ENCODE results near the gene KRTAP12-4. TPM values are rescaled to one million over a fixed set of nuclear protein-coding genes. Genes with fewer than 3 reads are reported as not detected.
A peak's percentile ranks its signal among the peaks of the same experiment; 100 is the strongest.

Gene KRTAP12-4
- total RNA-seq, 1 donor = not detected

DNA sequence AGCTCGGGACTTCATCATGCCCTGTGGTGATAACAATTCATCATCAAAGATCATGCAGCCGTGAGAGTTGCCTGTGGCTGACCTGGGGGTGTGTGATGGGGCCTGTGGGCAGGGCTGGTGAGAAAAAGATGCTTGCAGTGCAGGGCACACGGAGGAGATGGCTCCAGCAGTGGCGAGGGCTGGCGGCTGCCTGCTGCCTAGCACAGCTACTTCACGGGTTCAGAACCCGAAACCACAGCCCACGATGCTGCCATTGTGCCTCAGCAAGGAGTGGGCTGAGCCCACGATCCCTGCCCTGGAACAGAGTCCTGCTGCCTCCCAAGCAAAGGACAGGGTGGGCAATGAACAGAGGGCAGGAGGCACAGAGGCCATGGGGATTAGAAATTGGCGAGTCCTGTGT, 28.2 kb downstream of the KRTAP12-4 start:
- TF ChIP-seq, protein P1, sequence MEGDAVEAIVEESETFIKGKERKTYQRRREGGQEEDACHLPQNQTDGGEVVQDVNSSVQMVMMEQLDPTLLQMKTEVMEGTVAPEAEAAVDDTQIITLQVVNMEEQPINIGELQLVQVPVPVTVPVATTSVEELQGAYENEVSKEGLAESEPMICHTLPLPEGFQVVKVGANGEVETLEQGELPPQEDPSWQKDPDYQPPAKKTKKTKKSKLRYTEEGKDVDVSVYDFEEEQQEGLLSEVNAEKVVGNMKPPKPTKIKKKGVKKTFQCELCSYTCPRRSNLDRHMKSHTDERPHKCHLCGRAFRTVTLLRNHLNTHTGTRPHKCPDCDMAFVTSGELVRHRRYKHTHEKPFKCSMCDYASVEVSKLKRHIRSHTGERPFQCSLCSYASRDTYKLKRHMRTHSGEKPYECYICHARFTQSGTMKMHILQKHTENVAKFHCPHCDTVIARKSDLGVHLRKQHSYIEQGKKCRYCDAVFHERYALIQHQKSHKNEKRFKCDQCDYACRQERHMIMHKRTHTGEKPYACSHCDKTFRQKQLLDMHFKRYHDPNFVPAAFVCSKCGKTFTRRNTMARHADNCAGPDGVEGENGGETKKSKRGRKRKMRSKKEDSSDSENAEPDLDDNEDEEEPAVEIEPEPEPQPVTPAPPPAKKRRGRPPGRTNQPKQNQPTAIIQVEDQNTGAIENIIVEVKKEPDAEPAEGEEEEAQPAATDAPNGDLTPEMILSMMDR (IDR thresholded peaks at IDR 0.05; ENCODE audit: insufficient read depth, low read length) = no peak
- H3K4me3 ChIP-seq (ENCODE audit: low read depth, low read length) = no peak overlapping the region
- no peak for DNase-seq (ENCODE audit: low read depth)

DNA sequence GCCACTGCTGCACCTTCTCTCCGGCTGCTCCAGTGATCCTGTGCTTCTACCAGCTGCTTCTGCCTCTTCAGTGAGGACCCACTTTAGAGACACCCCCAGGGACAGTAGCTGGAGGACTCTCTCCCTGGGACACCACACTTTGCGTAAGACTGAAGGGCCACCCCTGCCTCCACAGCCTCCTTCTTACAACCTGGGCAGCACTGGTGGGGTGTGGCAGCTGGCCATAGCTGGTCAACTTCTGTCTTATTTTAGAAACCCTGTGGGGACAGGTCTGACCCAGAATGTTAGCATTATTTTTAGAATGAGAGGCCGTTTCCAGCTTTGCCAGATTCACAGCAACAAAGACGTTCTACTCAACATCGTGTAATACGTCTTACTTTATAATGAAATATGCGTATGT, 28.7 kb downstream of the KRTAP12-4 start:
- H3K4me3 ChIP-seq (ENCODE audit: low read depth, low read length) = no peak overlapping the region
- TF ChIP-seq, protein P1 (IDR thresholded peaks at IDR 0.05; ENCODE audit: insufficient read depth, low read length) = no peak
- DNase-seq (ENCODE audit: low read depth) = no peak

DNA sequence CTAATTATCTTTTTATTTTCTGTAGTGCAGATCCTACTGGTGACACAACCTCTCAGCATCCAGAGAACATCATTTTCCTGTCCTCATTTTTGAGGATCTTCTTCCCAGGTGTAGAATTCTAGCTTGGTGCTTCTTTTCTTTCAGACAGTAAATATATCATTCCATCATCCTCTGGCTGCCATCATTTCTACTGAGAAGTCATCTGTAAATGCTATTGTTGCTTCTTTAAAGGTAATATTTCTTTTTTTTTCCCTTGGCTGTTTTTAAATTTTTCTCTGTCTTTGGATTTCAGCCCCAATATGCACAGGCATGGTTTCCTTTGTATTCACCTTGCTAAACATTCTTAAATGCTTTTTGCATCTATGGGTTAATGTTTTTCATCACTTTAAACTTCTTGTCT, 30.9 kb downstream of the KRTAP12-4 start:
- DNase-seq (ENCODE audit: low read depth) = no peak
- no peak overlapping the region for H3K4me3 ChIP-seq (ENCODE audit: low read depth, low read length)
- TF ChIP-seq, protein P1 (IDR thresholded peaks at IDR 0.05; ENCODE audit: insufficient read depth, low read length) = no peak

DNA sequence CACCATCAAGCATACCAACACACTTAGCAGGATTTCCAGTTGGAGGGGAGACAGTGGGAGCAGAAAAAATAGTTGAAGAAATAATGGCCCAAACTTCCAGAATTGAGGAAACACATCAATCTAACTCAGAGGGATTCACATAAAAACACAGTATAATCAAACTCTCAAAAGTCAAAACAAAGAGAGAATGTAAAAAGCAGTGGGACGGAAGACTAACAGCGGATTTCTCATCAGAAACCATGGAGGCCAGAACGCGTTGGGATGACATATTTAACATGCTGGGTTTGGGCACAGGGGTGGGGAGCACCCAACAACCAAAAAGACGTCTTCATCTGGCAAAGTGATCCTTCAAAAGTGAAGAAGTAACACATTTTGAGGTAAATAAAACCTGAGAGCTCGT, 34.6 kb downstream of the KRTAP12-4 start:
- no peak overlapping the region for H3K4me3 ChIP-seq (ENCODE audit: low read depth, low read length)
- TF ChIP-seq, protein P1 (IDR thresholded peaks at IDR 0.05; ENCODE audit: insufficient read depth, low read length) = no peak
- DNase-seq (ENCODE audit: low read depth) = no peak

DNA sequence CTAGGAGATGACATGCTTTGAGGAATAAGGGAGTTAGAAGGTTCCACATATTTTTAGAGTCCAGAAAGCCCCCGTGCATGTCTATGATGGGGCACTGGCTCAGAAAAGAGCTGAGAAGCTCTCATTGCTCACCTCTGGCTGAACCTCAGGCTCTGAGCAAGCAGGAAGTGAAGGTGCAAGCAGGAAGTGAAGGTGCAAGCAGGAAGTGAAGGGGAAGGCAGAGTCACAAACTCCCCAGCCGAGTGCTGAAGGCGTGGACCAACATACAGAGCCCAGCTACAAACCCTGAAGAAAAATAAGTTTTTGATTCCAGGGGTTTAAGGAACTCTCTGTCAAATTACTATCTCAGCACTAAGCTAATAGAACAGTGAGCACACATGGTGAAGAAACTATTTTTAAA, 35.5 kb downstream of the KRTAP12-4 start:
- TF ChIP-seq, protein P1 (IDR thresholded peaks at IDR 0.05; ENCODE audit: insufficient read depth, low read length) = no peak
- H3K4me3 ChIP-seq (ENCODE audit: low read depth, low read length) = no peak overlapping the region
- no peak for DNase-seq (ENCODE audit: low read depth)

DNA sequence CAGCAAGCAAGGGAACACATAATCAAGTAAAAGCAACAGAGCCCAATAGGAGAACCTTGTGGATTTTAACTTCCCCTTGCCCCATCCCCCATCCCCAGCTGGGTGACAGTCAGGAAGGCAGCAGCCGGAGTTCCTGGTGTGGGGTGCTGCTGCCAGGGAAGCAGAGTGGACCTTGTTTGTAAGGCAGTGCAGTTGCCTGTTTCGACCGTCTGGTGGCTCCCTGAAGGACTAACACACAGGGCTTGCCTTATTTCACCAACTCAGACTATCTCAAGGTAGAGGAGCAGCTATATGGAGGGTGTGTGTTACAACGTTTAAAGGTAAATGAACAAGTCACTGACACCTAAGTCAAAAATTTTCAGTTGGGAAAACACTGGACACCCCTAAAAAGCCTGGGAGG, 36.0 kb downstream of the KRTAP12-4 start:
- DNase-seq (ENCODE audit: low read depth) = peak; percentile 6
- TF ChIP-seq, protein P1 (IDR thresholded peaks at IDR 0.05; ENCODE audit: insufficient read depth, low read length) = peak; percentile 23
- no peak overlapping the region for H3K4me3 ChIP-seq (ENCODE audit: low read depth, low read length)

DNA sequence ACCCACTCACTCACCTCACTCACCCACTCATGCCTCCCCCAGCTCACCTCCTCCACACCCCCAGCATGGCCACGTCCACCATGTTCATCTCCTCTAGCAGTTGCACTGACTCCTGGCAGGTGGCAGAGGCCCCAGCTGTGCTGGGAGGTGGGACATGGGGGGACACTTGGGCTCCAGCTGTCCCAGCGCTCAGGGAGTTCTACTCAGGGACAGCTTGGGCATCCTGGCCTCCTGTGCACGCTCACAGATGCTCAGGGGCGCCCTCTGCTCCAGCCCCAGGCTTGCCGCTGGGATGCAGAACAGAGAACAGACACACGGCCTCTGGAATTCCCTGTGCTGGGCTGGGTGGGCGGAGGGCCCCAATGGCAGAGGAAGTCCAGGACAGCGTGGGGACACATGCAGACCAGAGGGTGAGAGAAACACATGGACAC, 37.4 kb downstream of the KRTAP12-4 start:
- DNase-seq (ENCODE audit: low read depth) = no peak
- H3K4me3 ChIP-seq (ENCODE audit: low read depth, low read length) = no peak overlapping the region
- TF ChIP-seq, protein P1 (IDR thresholded peaks at IDR 0.05; ENCODE audit: insufficient read depth, low read length) = no peak

Data from fibroblast of the aortic adventitia (primary cell).